ENCODE results near the gene VWA8.

DNA sequence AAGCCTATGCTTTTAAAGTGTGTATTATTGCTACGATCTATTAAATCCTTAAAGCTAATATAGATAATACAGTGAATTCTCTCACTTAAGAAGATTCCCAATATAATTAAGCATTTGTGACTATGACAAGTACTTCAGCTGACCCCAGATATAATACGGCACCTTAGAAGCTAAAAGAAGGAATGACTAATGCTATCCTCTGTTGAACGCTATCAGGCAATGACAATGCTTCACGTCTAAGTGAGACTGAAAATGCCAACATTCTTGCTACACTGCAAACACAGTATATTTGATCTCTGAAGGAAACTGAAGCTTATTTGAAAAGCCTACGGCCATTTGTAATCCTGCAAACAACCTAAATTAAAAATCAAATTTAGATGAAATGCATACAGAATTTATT, 19.7 kb downstream of the VWA8 start:
- TF ChIP-seq POLR2A (IDR thresholded peaks at IDR 0.05; ENCODE audit: low read length) (no peak), GATA1 (IDR thresholded peaks at IDR 0.05; ENCODE audit: low read depth, low read length) (no peak)
